Mucosa of stomach (tissue), 1 donor: ENCODE data around the gene FGB.
"Not testable (repeated sequence)": the region's sequence is repeated elsewhere in the genome, so short reads cannot be mapped to it uniquely, and the experiment has no call there.

Experiments used
- H3K27me3 ChIP-seq: one replicate; pipeline ENCODE4 v1.7.0; 2013; ENCODE audit warnings: mild to moderate bottlenecking, low read length; ENCODE audit not compliant: control insufficient read depth, insufficient read depth
- H3K36me3 ChIP-seq: one replicate; pipeline ENCODE4 v1.7.0; 2013; ENCODE audit warnings: low read length; ENCODE audit not compliant: control insufficient read depth, insufficient read depth
- H3K4me1 ChIP-seq: one replicate; pipeline ENCODE4 v1.7.0; 2013; ENCODE audit warnings: mild to moderate bottlenecking, low read length; ENCODE audit not compliant: control insufficient read depth, insufficient read depth
- H3K4me3 ChIP-seq: one replicate; pipeline ENCODE4 v1.7.0; 2013; ENCODE audit warnings: low read length
- H3K9ac ChIP-seq: one replicate; pipeline ENCODE4 v1.7.0; 2013; ENCODE audit warnings: mild to moderate bottlenecking, low read length, moderate library complexity
- H3K9me3 ChIP-seq: one replicate; pipeline ENCODE4 v1.7.0; 2013; ENCODE audit warnings: mild to moderate bottlenecking, low read length, moderate library complexity; ENCODE audit not compliant: control insufficient read depth
- donor health status: Pancreatic carcinoma.

The FGB gene

GRCh38 chr4:154589296-154590197 is 26.7 kb downstream of the FGB start:
- H3K4me3 ChIP-seq, result no peak overlapping the region
- no peaks in the 10 kb centered on the region for H3K27me3 ChIP-seq
- H3K4me1 ChIP-seq, result no peaks in the 10 kb centered on the region
- H3K9me3 ChIP-seq, result no peaks in the 10 kb centered on the region
- H3K36me3 ChIP-seq, result no peaks in the 10 kb centered on the region
- H3K9ac ChIP-seq, result no peak overlapping the region

DNA sequence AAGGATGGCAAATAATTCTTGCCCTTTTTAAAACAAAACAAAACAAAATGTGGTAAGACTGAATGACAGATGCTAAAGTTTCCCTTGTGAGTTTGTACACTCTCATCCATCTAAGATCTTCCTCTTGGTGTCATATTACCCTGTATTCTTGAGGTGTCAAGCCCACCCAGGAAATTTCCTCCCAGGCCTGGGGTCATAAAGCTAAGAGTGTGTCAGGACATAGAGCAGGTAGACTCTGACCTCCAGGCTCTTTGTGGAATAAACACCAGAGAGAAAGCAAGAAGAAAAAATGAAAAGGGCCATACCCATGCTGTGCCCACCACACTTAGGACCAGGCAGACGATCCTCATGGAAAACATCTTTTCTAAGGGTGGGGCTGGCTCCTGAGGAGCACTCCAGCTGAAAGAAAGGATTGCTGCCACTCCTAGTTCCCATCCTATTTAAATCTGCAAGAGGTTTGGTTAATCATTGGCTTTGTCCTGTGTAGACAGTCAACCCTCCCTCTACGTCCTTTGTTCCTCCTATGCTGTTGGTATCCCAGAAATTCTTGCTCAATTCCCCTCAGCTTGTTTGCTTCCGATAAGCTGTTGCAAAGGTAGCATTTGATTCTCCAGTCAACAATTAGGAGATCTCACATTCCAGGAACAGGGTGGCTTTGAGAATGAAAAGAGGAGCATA is 27.7 kb downstream of the FGB start, which contains the start of gene FGA:
FGA (minus strand) TSS at position 414 of the 678 bp plus-strand sequence; CDS start at position 359, 55 bp downstream.
- no peak within 1 kb of the TSS for H3K4me3 ChIP-seq
- no peaks in the 10 kb centered on the region for H3K4me1 ChIP-seq
- H3K36me3 ChIP-seq, result no peaks in the 10 kb centered on the region
- H3K9ac ChIP-seq, result no peak within 1 kb of the TSS
- H3K27me3 ChIP-seq, result no peaks in the 10 kb centered on the region
- H3K9me3 ChIP-seq, result no peaks in the 10 kb centered on the region

- Histone ChIP-seq H3K27me3 (no peaks in the 10 kb centered on the region), H3K9ac (no peak overlapping the region), H3K36me3 (no peaks in the 10 kb centered on the region), H3K9me3 (no peaks in the 10 kb centered on the region), H3K4me1 (no peaks in the 10 kb centered on the region), H3K4me3 (no peak overlapping the region)
Measured at GRCh38 chr4:154591890-154592289, 29.1 kb downstream of the FGB start.

GRCh38 chr4:154593868-154594267 is 31.1 kb downstream of the FGB start:
- Histone ChIP-seq H3K27me3 (no peaks in the 10 kb centered on the region), H3K4me1 (no peaks in the 10 kb centered on the region), H3K9me3 (no peaks in the 10 kb centered on the region), H3K9ac (no peak overlapping the region), H3K4me3 (no peak overlapping the region), H3K36me3 (no peaks in the 10 kb centered on the region)

- H3K9ac ChIP-seq, H3K36me3 ChIP-seq, H3K27me3 ChIP-seq, H3K9me3 ChIP-seq, H3K4me3 ChIP-seq, H3K4me1 ChIP-seq: not testable (repeated sequence)
Measured at GRCh38 chr4:154594343-154594742, 31.5 kb downstream of the FGB start.

DNA sequence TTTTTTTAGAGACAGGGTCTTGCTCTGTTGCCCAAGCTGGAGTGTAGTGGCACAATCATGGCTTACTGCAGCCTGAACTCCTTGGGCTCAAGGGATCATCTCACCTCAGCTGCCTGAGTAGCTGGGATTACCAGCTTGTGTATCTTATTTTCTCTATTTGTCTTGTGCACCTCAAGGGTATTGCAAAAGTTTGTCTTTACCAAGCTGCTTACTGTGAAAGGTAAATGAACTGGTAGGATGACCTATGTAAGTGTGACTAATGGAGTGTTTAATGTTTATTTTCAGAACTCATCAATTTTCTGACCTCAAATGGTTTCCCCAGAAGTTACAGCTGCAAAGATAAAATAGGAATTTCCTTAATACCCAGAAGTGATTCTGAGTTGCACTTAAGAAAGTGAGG is 33.0 kb downstream of the FGB start:
- H3K27me3 ChIP-seq, result no peaks in the 10 kb centered on the region
- no peak overlapping the region for H3K9ac ChIP-seq
- H3K4me3 ChIP-seq, result no peak overlapping the region
- no peaks in the 10 kb centered on the region for H3K36me3 ChIP-seq
- H3K4me1 ChIP-seq, result no peaks in the 10 kb centered on the region
- no peaks in the 10 kb centered on the region for H3K9me3 ChIP-seq

- H3K9ac ChIP-seq, H3K4me3 ChIP-seq, H3K27me3 ChIP-seq, H3K9me3 ChIP-seq, H3K4me1 ChIP-seq, H3K36me3 ChIP-seq: not testable (repeated sequence)
Measured at GRCh38 chr4:154597281-154597680, 34.5 kb downstream of the FGB start.

DNA sequence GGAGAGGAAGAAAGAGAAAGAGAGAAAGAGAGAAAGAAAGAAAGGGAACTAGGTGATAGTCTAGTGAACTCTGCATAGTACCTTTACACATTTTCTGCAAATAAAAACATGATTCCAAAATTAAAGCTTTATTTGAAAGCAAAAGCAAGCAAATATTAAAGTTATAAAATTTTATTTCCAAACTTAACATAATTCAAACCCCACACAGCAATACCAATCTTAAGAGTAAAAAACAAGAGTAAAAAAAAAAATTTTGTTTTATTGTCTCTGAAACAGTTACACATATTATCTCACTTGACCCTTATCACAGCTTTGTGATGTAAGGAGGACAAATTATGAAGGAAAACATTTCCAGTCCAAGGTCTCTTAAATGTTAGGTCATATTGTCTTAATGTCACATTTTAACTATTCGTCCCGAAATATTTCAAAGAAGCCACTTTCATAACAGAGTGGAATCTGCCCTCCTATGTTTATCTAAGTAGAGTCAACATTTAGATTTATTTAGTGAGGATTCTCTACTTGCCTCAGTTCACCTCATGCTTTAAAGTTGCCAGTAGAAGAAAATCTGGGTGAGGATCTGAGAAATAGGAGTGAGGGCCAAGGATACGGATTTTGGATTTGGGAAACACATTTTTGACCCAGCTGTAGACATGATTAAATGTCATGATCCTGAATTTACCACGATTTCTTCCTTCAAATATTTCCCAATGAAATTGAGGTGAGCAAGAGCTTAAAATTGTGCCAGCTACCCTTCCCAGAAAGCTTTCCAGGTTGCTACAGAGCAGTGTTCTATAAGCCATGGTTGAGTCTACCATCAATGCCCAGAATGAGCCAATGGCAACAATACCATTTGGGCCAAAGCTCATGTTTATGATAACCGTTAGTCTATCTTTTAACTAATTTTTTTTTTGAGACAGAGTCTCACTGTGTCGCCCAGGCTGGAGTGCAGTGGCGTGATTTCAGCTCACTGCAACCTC is 35.3 kb downstream of the FGB start:
- Histone ChIP-seq H3K4me3 (no peak overlapping the region), H3K27me3 (no peaks in the 10 kb centered on the region), H3K9me3 (no peaks in the 10 kb centered on the region), H3K36me3 (no peaks in the 10 kb centered on the region), H3K4me1 (no peaks in the 10 kb centered on the region), H3K9ac (no peak overlapping the region)

DNA sequence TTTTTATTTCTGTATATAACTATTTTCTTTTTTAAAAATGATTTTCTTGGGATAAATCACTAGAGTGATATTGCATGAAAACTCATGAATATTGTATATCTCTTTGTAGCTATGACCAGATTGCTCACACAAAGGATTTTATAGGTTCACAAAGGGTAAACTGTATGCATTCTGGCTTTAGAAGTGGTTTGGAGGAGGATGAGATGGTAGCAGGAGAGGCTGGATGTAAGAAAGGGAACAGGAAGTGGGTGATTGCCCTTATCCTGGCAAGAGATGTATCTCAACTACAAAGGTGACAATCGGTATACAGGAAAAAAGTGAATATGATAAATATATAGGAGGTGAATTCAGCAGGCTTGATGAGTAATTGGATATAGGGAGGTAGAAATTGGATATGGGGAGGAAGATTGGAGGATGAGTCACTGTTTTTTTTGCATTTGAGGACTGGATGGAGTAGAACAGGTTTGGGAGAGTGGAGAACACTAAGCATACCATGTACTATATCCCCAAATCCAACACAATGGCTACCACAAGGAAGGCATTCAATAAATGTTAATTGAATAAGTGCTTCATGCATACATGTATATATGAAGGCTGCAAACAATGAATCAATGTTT is 39.7 kb downstream of the FGB start:
- H3K9me3 ChIP-seq, result no peaks in the 10 kb centered on the region
- no peak overlapping the region for H3K9ac ChIP-seq
- H3K4me3 ChIP-seq, result no peak overlapping the region
- no peaks in the 10 kb centered on the region for H3K27me3 ChIP-seq
- H3K36me3 ChIP-seq, result no peaks in the 10 kb centered on the region
- H3K4me1 ChIP-seq, result no peaks in the 10 kb centered on the region

- Histone ChIP-seq H3K9me3 (no peaks in the 10 kb centered on the region), H3K27me3 (no peaks in the 10 kb centered on the region), H3K4me3 (no peak overlapping the region), H3K36me3 (no peaks in the 10 kb centered on the region), H3K9ac (no peak overlapping the region), H3K4me1 (no peaks in the 10 kb centered on the region)
Measured at GRCh38 chr4:154603033-154603943, 40.5 kb downstream of the FGB start.
